Muscle layer of duodenum (tissue), 2 donors: ENCODE data around the gene SLC52A3.

Experiments
- H3K27ac ChIP-seq: one replicate; pipeline ENCODE4 v1.7.0; 2013; ENCODE audit warnings: mild to moderate bottlenecking, low read length
- H3K27me3 ChIP-seq: one replicate; pipeline ENCODE4 v1.7.0; 2013; ENCODE audit warnings: low read depth, mild to moderate bottlenecking, control low read depth, low read length
- H3K36me3 ChIP-seq, 2 donors: one replicate each; pipeline ENCODE4 v1.7.0; 2013; ENCODE audit warnings: low read length in 2 of 2, control low read depth in 1 of 2, mild to moderate bottlenecking in 1 of 2; ENCODE audit not compliant: insufficient read depth in 2 of 2, control insufficient read depth in 1 of 2
- H3K4me1 ChIP-seq, 2 donors: one replicate each; pipeline ENCODE4 v1.7.0; 2013; ENCODE audit warnings: low read length in 2 of 2, mild to moderate bottlenecking in 2 of 2, control low read depth in 1 of 2, moderate library complexity in 1 of 2; ENCODE audit not compliant: insufficient read depth in 2 of 2, control insufficient read depth in 1 of 2
- H3K4me3 ChIP-seq, 2 donors: one replicate each; pipeline ENCODE4 v1.7.0; 2013; ENCODE audit warnings: low read length in 2 of 2, low read depth in 1 of 2, mild to moderate bottlenecking in 1 of 2
- H3K9me3 ChIP-seq, 2 donors: one replicate each; pipeline ENCODE4 v1.7.0; 2013; ENCODE audit warnings: low read length in 2 of 2, control low read depth in 1 of 2, mild to moderate bottlenecking in 1 of 2; ENCODE audit not compliant: control insufficient read depth in 1 of 2
- donor health status: healthy.

SLC52A3 gene

DNA sequence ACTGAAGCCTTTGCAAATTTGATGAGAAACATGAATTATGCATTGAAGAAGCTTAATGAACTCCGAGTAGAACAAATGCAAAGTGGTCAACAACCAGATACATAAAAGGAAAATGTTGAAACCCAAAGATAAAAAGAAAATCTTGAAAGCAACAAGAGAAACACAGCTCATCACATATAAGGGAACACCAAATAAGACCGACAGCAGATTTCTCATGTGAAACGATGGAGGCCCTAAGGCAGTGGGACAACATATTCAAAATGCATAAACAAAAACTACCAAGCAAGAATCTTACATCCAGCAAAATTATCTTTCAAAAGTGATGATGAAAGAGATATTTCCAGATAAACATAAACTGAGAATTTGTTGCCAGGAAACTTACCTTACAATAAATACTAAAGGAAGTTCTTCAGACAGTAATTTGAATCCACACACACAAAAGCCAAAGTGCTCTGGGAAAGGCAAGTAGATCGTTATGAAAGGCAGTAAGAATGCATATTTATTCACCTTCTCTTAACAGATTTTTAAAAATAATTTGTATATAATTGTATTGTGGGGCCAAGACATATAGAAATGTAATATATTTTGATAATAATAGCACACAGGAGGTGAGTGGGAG, 22.5 kb downstream of the SLC52A3 start:
- peaks cover 6 to 9% of the 10 kb centered on the region in 2 donors for H3K9me3 ChIP-seq

DNA sequence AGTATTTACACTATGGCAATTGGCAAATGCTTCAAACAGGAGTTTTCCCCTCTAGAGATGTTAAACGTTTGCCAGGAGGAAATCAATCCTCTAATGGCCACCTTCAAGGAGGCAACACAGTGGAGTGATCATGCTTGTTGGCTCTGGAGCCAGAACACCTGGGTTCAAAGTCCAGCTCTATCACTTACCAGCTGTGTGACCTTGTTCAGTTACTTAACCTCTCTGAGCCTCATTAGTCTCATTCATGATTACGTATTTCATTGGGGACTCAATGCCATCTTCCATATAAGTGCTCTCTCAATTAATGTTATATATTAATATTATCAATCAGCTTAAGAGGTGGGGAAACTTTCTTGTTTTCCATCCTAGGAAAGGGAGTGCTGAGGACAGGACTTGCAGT, 26.1 kb downstream of the SLC52A3 start:
- Histone ChIP-seq H3K9me3 (peaks cover 6 to 9% of the 10 kb centered on the region in 2 donors), H3K4me3 (no peak overlapping the region), H3K36me3 (no peaks in the 10 kb centered on the region), H3K27me3 (no peaks in the 10 kb centered on the region), H3K27ac (no peak overlapping the region), H3K4me1 (no peaks in the 10 kb centered on the region)

More for the DNA sequence above, 22.5 kb downstream of the SLC52A3 start:
- Histone ChIP-seq H3K27me3 (no peaks in the 10 kb centered on the region), H3K4me1 (no peaks in the 10 kb centered on the region), H3K4me3 (no peak overlapping the region), H3K36me3 (no peaks in the 10 kb centered on the region), H3K27ac (no peak overlapping the region)

DNA sequence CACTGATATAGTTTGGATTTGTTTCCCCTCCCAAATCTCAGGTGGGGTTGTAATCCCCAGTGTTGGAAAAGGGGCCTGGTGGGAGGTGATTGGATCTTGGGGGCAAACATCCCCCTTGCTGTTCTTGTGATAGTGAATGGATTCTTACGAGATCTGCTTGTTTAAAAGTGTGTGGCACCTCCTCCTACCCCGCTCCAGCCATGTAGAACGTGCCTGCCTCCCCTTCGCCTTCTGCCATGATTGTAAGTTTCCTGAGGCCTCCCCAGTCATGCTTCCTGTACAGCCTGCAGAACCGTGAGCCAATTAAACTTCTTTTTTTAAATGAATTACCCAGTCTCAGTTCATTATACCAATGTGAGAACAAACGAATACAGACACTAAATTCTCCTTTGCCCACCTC, 26.7 kb downstream of the SLC52A3 start:
- H3K9me3 ChIP-seq = peaks cover 6 to 9% of the 10 kb centered on the region in 2 donors
- no peak overlapping the region for H3K4me3 ChIP-seq
- no peaks in the 10 kb centered on the region for H3K27me3 ChIP-seq
- no peak overlapping the region for H3K27ac ChIP-seq
- no peaks in the 10 kb centered on the region for H3K4me1 ChIP-seq
- no peaks in the 10 kb centered on the region for H3K36me3 ChIP-seq

DNA sequence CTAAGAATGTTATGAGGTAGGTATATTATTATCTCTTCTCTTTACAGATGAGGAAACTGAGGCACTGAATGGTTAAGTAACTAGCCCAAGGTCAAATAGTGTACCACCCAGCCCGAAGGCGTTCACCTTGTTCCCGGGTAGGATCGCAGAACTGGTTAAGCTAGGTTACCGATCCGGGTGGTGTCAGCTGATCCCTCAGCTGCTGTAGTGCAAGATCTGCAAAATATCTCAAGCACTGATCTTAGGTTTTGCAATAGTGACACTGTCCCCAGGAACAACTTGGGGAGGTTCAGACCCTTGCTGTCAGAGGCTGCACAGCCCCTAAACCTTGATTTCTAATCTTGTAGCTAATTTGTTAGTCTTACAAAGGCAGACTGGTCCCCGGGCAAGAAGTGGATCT, 28.1 kb downstream of the SLC52A3 start:
- no peak overlapping the region for H3K27ac ChIP-seq
- H3K9me3 ChIP-seq = peaks cover 0 to under 1% of the 10 kb centered on the region in 2 donors
- H3K4me1 ChIP-seq = no peaks in the 10 kb centered on the region
- no peaks in the 10 kb centered on the region for H3K27me3 ChIP-seq
- H3K4me3 ChIP-seq = no peak overlapping the region
- no peaks in the 10 kb centered on the region for H3K36me3 ChIP-seq

DNA sequence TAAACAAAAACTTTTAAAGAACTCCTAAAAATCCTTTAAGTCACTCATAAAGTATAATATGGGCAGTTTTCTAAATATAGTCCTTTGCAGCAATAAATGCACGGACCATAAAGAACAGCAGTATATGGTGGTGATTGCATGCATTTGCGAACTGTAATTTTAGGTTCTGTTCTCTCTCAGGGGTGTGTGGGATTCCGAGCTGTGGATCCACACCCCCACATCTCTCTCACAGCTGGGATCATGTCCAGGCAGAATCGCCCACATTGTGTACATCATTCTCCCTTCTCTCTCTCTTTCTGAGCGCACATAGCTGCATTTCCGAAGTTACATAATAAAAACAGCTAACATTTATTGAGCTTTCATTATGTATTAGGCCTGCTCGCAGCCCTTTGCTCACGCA, 28.6 kb downstream of the SLC52A3 start:
- Histone ChIP-seq H3K4me3 (no peak overlapping the region), H3K27ac (no peak overlapping the region), H3K27me3 (no peaks in the 10 kb centered on the region), H3K36me3 (no peaks in the 10 kb centered on the region), H3K4me1 (no peaks in the 10 kb centered on the region), H3K9me3 (no peaks in the 10 kb centered on the region)

DNA sequence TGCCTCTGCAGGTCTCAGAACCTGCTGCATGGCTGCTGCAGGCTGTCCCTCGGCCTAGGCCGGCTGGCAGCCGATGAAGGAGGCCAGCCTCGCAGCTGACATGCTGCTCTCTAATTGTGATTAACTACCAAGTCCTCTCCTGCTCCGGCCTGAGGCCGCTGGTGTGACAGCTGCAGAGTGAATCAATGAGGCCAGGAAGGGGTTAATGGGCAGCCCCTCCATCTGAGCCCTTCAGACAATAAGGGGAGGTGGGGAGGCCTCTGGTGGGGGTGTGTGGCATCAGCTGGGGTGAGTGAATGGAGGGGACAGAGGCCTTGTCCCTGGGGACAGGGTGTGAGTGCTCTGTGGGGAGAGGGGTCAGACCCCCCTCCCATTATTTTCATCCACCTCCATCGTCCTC, 34.4 kb downstream of the SLC52A3 start:
- Histone ChIP-seq H3K4me3 (no peak overlapping the region), H3K27me3 (peaks cover 4% of the 10 kb centered on the region), H3K4me1 (no peaks in the 10 kb centered on the region), H3K9me3 (no peaks in the 10 kb centered on the region), H3K27ac (no peak overlapping the region), H3K36me3 (no peaks in the 10 kb centered on the region)

DNA sequence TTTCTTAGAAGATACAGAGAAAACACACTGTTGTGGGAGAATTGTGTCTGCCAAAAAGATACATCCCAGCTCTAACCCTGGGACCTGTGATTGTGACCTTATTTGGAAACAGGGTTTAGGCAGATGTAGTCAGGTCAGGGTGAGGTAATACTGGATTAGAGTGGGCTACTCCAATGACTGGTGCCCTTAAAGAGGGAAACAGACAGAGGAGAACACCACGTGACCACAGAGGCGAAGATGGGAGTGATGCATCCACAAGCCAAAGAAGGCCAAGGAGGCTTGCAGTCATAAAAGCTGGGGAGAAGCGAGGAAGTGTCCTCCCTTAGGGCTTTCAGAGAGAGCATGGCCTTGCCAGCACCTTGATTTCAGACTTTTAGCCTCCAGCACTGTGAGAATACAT, 35.6 kb downstream of the SLC52A3 start:
- H3K36me3 ChIP-seq = no peaks in the 10 kb centered on the region
- no peak overlapping the region for H3K4me3 ChIP-seq
- H3K9me3 ChIP-seq = no peaks in the 10 kb centered on the region
- H3K4me1 ChIP-seq = peaks cover 0 to 10% of the 10 kb centered on the region in 2 donors
- H3K27me3 ChIP-seq = peaks cover 9% of the 10 kb centered on the region
- H3K27ac ChIP-seq = no peak overlapping the region

DNA sequence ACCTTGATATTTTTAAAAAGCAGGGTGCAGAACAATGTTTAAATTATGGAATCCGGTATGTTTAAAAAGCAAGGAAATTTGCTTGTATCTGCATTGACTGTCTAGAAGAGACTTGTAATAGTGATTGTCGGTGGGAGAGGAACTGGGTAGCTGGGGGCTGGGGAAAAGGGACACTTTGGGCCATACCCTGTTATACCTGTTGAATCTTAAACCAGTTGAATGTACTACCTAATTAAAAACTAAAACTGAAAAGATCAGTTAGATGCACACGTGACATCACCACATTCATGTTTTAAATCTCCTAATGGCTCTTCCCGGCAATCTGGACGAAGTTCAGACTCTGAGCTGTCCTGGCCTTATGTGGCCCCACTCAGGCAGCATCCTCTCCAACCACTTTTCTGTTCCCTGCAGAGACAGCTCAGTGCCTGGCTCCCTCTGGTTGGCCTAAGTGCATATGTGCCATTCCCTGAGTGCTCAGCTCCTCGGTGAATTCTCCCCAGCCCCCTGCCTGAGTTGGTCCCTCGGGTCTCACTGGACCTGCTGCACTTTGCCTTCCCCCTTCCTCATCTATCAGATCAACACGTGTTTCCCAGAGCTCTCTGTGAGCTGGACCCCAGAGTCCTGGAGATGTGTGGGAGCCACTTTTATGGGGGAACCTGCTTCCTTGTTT, 36.3 kb downstream of the SLC52A3 start:
- no peaks in the 10 kb centered on the region for H3K9me3 ChIP-seq
- no peak overlapping the region for H3K4me3 ChIP-seq
- H3K27ac ChIP-seq = no peak overlapping the region
- H3K4me1 ChIP-seq = peaks cover 0 to 10% of the 10 kb centered on the region in 2 donors
- no peaks in the 10 kb centered on the region for H3K36me3 ChIP-seq
- peaks cover 9% of the 10 kb centered on the region for H3K27me3 ChIP-seq

DNA sequence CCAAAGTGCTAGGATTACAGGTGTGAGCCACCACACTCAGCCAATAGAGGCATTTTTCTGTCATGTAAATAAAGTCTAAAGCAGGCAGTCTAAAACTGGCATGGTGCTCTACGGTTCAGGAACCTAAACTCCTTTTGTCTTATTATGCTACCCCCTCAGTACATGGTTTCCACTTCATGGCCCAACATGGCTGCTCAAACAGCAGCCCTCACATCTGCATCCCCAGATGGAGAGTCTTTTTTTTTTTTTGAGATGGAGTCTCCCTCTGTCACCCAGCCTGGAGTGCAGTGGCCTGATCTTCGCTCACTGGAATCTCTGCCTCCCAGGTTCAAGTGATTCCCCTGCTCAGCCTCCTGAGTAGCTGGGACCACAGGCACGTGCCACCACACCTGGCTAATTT, 38.3 kb downstream of the SLC52A3 start:
- Histone ChIP-seq H3K4me3 (no peak overlapping the region), H3K27ac (no peak overlapping the region), H3K27me3 (peaks cover 16% of the 10 kb centered on the region), H3K36me3 (no peaks in the 10 kb centered on the region), H3K9me3 (no peaks in the 10 kb centered on the region), H3K4me1 (peaks cover 0 to 10% of the 10 kb centered on the region in 2 donors)

DNA sequence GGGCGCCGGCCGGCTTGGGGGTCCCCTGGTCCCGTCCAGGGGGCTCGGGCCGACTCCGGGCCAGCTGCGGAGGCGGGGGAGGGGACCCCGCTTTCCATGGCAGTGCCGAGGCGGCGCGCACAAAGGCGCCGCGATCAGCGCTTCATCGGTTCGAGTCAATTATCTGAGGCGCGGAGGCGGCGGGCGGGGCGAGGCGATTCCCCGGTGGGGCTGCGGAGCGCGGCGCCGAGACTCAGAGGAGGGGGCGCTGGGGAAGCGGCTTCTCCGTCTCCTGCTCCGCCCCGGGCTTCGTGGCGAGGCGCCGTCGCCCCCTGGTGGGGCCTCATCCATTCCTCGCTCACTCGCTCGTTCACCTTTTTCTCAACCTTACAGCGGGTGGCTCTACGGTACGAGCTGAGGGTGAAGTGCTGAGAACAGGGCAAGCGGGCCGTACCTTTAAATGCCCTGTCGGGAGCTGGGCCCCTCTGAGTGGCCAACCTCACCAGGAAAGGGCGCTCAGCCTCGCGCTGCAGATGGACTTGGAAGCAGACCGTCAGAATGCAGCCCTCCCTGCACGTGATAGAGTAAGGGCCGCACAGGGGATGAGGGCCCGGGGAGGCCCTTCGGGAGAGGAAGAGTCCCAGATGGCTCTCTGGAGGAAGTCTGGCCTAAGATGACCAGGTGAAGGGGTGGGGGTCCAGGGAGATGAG, 39.9 kb downstream of the SLC52A3 start:
- peak overlapping the region in 1 of 2 donors; percentile 63 for H3K4me3 ChIP-seq
- H3K4me1 ChIP-seq = peaks cover 0 to 10% of the 10 kb centered on the region in 2 donors
- no peak overlapping the region for H3K27ac ChIP-seq
- no peaks in the 10 kb centered on the region for H3K36me3 ChIP-seq
- no peaks in the 10 kb centered on the region for H3K9me3 ChIP-seq
- H3K27me3 ChIP-seq = peaks cover 16% of the 10 kb centered on the region

DNA sequence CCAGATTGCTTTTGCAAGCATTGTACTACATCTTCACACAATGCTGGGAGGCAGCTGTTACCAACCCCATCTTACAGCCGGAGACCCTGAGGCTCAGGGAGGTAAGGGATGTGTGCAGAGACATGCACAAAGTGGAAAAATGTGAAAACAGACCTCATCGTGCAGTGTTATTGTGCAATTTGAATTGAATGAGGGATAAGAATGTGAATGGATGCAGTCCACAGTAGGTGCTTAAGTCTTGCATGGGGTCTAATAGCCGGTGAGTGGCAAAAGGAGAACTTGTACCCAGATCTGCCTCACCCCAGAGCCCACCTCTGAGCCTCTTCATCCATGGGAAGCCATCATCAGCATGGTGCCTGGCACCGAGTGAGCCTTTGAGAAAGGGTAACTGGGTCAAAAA, 42.1 kb downstream of the SLC52A3 start:
- H3K27me3 ChIP-seq = peaks cover 19% of the 10 kb centered on the region
- H3K27ac ChIP-seq = no peak overlapping the region
- H3K36me3 ChIP-seq = no peaks in the 10 kb centered on the region
- peaks cover 0 to 2% of the 10 kb centered on the region in 2 donors for H3K9me3 ChIP-seq
- H3K4me1 ChIP-seq = peaks cover 0 to 10% of the 10 kb centered on the region in 2 donors
- H3K4me3 ChIP-seq = no peak overlapping the region
